ENCODE data around the gene ID2. TPM values are rescaled to one million over a fixed set of nuclear protein-coding genes. Genes with fewer than 3 reads are reported as not detected.

Gene ID2
- total RNA-seq, 1 experiment from 2014 or later: 2.1 TPM

DNA sequence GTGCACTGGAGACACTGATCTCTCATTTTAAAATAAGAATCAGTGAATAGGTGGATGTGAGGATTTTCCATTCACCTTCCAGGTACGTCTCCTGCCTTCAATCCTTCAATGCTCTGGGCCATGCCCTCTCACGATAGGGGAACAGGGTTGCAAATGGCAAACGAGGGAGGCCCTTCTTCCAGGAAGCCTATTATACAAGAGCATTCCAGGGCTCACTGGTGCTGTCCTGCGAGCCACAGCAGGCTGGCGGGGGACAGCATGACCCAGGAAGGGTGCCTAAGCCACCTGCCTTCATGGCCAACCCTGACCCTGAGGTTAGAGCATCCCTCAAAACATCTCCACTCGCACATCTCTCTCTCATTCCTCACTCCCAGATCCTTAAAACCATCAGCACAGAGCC is 20.6 kb upstream of the ID2 start:
- DNase-seq (ENCODE audit: low read depth, low spot score): no peak
- in situ Hi-C loops (cut with HindIII; ENCODE audit: low pct_unique_long_range_greater_than_20kb, low sequenced_read_pairs): no loop called here
- ChIA-PET CTCF (no interaction called here), POLR2A (no interaction called here)
- ATAC-seq: no peak
- H3K27ac ChIP-seq (ENCODE audit: low read length): no peak overlapping the region
- intact Hi-C loops (cut with micrococcal nuclease; ENCODE audit: unreplicated experiment): no loop called here
- BruUV-seq (replicated peaks): no TSS peak
- no peaks in the 10 kb centered on the region for H3K27me3 ChIP-seq (ENCODE audit: control insufficient read depth, insufficient read depth, low read length)
- no peaks in the 10 kb centered on the region for H3K9me3 ChIP-seq (ENCODE audit: control insufficient read depth, insufficient read depth, low read depth, low read length)
- 0 out of 2 replicates have a peak, but pooled peaks cover 3% of the 10 kb centered on the region for H3K4me1 ChIP-seq (ENCODE audit: control insufficient read depth, insufficient read depth, low read length)
- no peak overlapping the region for H3K4me3 ChIP-seq (ENCODE audit: low read depth in 2 of 2, low read length in 2 of 2)
- H3K36me3 ChIP-seq (ENCODE audit: control insufficient read depth, insufficient read depth, low read length): no peaks in the 10 kb centered on the region
- no peak for TF ChIP-seq POLR2AphosphoS5 (IDR thresholded peaks at IDR 0.05; ENCODE audit: low read depth, low read length)
- TF ChIP-seq, protein P1, sequence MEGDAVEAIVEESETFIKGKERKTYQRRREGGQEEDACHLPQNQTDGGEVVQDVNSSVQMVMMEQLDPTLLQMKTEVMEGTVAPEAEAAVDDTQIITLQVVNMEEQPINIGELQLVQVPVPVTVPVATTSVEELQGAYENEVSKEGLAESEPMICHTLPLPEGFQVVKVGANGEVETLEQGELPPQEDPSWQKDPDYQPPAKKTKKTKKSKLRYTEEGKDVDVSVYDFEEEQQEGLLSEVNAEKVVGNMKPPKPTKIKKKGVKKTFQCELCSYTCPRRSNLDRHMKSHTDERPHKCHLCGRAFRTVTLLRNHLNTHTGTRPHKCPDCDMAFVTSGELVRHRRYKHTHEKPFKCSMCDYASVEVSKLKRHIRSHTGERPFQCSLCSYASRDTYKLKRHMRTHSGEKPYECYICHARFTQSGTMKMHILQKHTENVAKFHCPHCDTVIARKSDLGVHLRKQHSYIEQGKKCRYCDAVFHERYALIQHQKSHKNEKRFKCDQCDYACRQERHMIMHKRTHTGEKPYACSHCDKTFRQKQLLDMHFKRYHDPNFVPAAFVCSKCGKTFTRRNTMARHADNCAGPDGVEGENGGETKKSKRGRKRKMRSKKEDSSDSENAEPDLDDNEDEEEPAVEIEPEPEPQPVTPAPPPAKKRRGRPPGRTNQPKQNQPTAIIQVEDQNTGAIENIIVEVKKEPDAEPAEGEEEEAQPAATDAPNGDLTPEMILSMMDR (IDR thresholded peaks at IDR 0.05): no peak
- TF ChIP-seq TCF7L2 (IDR thresholded peaks at IDR 0.05; ENCODE audit: low read depth, low read length): no peak
- TF ChIP-seq SIN3A (IDR thresholded peaks at IDR 0.05; ENCODE audit: borderline replicate concordance, insufficient read depth, low read depth, low read length): no peak
- TF ChIP-seq, protein P2, sequence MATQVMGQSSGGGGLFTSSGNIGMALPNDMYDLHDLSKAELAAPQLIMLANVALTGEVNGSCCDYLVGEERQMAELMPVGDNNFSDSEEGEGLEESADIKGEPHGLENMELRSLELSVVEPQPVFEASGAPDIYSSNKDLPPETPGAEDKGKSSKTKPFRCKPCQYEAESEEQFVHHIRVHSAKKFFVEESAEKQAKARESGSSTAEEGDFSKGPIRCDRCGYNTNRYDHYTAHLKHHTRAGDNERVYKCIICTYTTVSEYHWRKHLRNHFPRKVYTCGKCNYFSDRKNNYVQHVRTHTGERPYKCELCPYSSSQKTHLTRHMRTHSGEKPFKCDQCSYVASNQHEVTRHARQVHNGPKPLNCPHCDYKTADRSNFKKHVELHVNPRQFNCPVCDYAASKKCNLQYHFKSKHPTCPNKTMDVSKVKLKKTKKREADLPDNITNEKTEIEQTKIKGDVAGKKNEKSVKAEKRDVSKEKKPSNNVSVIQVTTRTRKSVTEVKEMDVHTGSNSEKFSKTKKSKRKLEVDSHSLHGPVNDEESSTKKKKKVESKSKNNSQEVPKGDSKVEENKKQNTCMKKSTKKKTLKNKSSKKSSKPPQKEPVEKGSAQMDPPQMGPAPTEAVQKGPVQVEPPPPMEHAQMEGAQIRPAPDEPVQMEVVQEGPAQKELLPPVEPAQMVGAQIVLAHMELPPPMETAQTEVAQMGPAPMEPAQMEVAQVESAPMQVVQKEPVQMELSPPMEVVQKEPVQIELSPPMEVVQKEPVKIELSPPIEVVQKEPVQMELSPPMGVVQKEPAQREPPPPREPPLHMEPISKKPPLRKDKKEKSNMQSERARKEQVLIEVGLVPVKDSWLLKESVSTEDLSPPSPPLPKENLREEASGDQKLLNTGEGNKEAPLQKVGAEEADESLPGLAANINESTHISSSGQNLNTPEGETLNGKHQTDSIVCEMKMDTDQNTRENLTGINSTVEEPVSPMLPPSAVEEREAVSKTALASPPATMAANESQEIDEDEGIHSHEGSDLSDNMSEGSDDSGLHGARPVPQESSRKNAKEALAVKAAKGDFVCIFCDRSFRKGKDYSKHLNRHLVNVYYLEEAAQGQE (IDR thresholded peaks at IDR 0.05; ENCODE audit: insufficient read depth in 1 of 2, low read depth in 2 of 2, low read length in 1 of 2): no peak

GRCh38 chr2:8661736-8662135 is 20.1 kb upstream of the ID2 start:
- intact Hi-C loops (cut with micrococcal nuclease; ENCODE audit: unreplicated experiment) (no loop called here), in situ Hi-C loops (cut with HindIII; ENCODE audit: low pct_unique_long_range_greater_than_20kb, low sequenced_read_pairs) (no loop called here)

More at GRCh38 chr2:8661736-8662135, 20.1 kb upstream of the ID2 start:
- no peak for TF ChIP-seq POLR2AphosphoS5 (IDR thresholded peaks at IDR 0.05; ENCODE audit: low read depth, low read length)
- TF ChIP-seq SIN3A (IDR thresholded peaks at IDR 0.05; ENCODE audit: borderline replicate concordance, insufficient read depth, low read depth, low read length): no peak
- TF ChIP-seq, protein P2 (IDR thresholded peaks at IDR 0.05; ENCODE audit: insufficient read depth in 1 of 2, low read depth in 2 of 2, low read length in 1 of 2): no peak
- TF ChIP-seq TCF7L2 (IDR thresholded peaks at IDR 0.05; ENCODE audit: low read depth, low read length): no peak
- TF ChIP-seq, protein P1 (IDR thresholded peaks at IDR 0.05): no peak
- Histone ChIP-seq H3K27me3 (ENCODE audit: control insufficient read depth, insufficient read depth, low read length) (no peaks in the 10 kb centered on the region), H3K27ac (ENCODE audit: low read length) (no peak overlapping the region), H3K4me1 (ENCODE audit: control insufficient read depth, insufficient read depth, low read length) (0 out of 2 replicates have a peak, but pooled peaks cover 3% of the 10 kb centered on the region), H3K36me3 (ENCODE audit: control insufficient read depth, insufficient read depth, low read length) (no peaks in the 10 kb centered on the region), H3K9me3 (ENCODE audit: control insufficient read depth, insufficient read depth, low read depth, low read length) (no peaks in the 10 kb centered on the region), H3K4me3 (ENCODE audit: low read depth in 2 of 2, low read length in 2 of 2) (no peak overlapping the region)
- no peak for DNase-seq (ENCODE audit: low read depth, low spot score)
- ATAC-seq: no peak
- ChIA-PET CTCF (no interaction called here), POLR2A (no interaction called here)
- BruUV-seq (replicated peaks): no TSS peak
